ENCODE measurements around the gene CFD.

CFD gene

DNA sequence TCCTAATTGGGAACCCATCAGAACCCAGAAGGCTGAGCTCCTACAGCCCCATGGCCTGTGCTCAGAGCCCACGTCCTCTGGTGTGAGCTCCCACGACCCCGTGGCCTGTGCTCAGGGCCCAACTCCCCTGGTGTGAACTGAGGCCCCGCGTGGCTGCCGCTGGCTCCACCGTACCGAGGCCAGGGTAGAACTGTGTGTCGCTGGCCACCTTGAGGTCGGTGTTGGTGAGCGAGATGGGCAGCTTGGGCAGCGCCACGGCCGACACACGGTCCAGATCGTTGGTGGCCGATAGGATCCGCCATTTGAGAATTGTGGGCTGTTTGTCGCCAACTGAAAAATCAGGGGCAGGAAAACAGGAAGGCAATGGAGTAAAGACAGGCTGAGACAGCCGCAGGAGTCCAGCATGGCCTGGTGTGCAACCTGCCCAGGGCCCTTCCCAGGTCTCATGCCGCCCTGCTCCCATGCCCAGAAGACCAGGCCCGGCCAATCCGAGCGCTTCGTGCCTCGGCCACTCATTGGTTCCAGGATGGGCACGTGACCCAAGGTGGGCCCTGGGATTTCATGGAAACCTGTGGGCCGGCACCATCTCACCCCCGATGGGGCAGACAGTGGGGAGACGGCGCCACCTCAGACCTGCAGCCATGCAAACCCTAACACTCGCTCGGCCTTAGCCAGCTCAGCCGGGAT lies 22.1 kb downstream of the CFD start:
- Histone ChIP-seq H3K4me2 (ENCODE audit: low read length) (no peak overlapping the region), H3K79me2 (ENCODE audit: control insufficient read depth, low read length) (no peaks in the 10 kb centered on the region), H3K27ac (ENCODE audit: low read depth, low read length) (no peak overlapping the region), H3K27me3 (ENCODE audit: control insufficient read depth, low read length) (no peaks in the 10 kb centered on the region), H3K4me3 (ENCODE audit: low read length) (no peak overlapping the region), H3K9me3 (ENCODE audit: control insufficient read depth, insufficient read depth, low read length) (no peaks in the 10 kb centered on the region), H3K36me3 (ENCODE audit: control insufficient read depth, low read length) (peaks cover 5% of the 10 kb centered on the region; the same call in 1 of the 2 replicates), H4K20me1 (ENCODE audit: control insufficient read depth, insufficient read depth, low read depth, low read length) (no peaks in the 10 kb centered on the region), H3K4me1 (ENCODE audit: control insufficient read depth, low read length) (no peaks in the 10 kb centered on the region), H3F3A (ENCODE audit: control insufficient read depth, insufficient read depth) (no peaks in the 10 kb centered on the region), H3K9me2 (replicated peaks; ENCODE audit: control insufficient read depth, low read length) (no peaks in the 10 kb centered on the region)
- TF ChIP-seq EZH2phosphoT487 (IDR thresholded peaks at IDR 0.05; ENCODE audit: borderline replicate concordance, low read length) = no peak
- TF ChIP-seq, protein P1, sequence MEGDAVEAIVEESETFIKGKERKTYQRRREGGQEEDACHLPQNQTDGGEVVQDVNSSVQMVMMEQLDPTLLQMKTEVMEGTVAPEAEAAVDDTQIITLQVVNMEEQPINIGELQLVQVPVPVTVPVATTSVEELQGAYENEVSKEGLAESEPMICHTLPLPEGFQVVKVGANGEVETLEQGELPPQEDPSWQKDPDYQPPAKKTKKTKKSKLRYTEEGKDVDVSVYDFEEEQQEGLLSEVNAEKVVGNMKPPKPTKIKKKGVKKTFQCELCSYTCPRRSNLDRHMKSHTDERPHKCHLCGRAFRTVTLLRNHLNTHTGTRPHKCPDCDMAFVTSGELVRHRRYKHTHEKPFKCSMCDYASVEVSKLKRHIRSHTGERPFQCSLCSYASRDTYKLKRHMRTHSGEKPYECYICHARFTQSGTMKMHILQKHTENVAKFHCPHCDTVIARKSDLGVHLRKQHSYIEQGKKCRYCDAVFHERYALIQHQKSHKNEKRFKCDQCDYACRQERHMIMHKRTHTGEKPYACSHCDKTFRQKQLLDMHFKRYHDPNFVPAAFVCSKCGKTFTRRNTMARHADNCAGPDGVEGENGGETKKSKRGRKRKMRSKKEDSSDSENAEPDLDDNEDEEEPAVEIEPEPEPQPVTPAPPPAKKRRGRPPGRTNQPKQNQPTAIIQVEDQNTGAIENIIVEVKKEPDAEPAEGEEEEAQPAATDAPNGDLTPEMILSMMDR (IDR thresholded peaks at IDR 0.05; ENCODE audit: low read depth, low read length, poor library complexity, severe bottlenecking) = no peak

DNA sequence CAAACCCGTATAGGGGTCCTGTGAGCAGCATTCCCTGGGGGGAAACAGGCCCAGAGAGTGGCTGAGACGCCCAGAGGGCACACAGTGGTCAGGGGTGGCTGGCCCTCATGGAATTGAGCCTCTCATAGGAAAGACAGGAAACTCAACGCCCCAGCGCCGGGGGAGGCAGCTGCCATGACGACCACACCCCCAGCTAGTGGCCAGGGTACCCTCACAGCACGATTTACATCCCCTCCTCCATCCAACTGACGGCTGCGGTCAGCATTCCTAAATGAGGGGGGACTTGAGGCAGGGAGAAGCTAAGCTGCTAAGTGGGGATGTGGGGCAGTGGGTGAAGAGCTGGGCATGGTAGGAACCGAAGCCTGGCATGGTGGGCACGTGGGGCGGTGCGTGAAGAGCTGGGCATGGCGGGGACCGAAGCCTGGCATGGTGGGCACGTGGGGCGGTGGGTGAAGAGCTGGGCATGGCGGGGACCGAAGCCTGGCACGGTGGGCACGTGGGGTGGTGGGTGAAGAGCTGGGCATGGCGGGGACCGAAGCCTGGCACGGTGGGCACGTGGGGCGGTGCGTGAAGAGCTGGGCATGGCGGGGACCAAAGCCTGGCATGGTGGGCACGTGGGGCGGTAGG lies 23.5 kb downstream of the CFD start:
- Histone ChIP-seq H3K27ac (ENCODE audit: low read depth, low read length) (no peak overlapping the region), H3F3A (ENCODE audit: control insufficient read depth, insufficient read depth) (no peaks in the 10 kb centered on the region), H3K79me2 (ENCODE audit: control insufficient read depth, low read length) (no peaks in the 10 kb centered on the region), H3K9me2 (replicated peaks; ENCODE audit: control insufficient read depth, low read length) (no peaks in the 10 kb centered on the region), H3K4me2 (ENCODE audit: low read length) (no peak overlapping the region), H3K27me3 (ENCODE audit: control insufficient read depth, low read length) (no peaks in the 10 kb centered on the region), H3K9me3 (ENCODE audit: control insufficient read depth, insufficient read depth, low read length) (no peaks in the 10 kb centered on the region), H4K20me1 (ENCODE audit: control insufficient read depth, insufficient read depth, low read depth, low read length) (no peaks in the 10 kb centered on the region), H3K36me3 (ENCODE audit: control insufficient read depth, low read length) (peaks cover 5% of the 10 kb centered on the region; the same call in 1 of the 2 replicates), H3K4me1 (ENCODE audit: control insufficient read depth, low read length) (no peaks in the 10 kb centered on the region), H3K4me3 (ENCODE audit: low read length) (no peak overlapping the region)
- TF ChIP-seq, protein P1 (IDR thresholded peaks at IDR 0.05; ENCODE audit: low read depth, low read length, poor library complexity, severe bottlenecking) = no peak
- no peak for TF ChIP-seq EZH2phosphoT487 (IDR thresholded peaks at IDR 0.05; ENCODE audit: borderline replicate concordance, low read length)

DNA sequence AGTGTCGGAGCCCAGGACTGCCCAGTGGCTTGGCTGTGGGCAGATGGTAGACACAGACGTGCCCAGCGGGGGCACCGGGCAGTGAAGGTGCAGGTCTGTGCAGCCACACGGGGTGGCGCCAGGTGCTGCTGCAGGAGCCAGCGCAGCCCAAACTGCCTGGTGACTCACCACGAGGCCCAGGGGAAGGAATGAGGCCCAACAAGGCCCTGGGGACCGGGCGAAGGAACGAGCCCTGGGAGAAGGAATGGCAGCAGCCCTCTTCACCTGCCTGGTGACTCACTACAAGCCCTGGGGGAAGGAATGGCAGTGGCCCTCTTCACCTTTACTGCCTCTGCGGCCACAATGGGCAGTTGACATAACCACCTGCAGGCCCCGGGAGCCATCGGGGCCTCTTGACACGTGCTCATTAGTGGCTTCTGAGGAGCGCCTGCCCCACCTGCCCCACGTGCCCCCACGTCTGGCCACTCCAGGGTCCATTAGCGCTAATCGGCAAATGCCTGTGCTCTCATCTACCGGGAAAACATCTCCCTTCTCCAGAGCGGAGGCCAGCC lies 24.3 kb downstream of the CFD start:
- no peak for TF ChIP-seq EZH2phosphoT487 (IDR thresholded peaks at IDR 0.05; ENCODE audit: borderline replicate concordance, low read length)
- TF ChIP-seq, protein P1 (IDR thresholded peaks at IDR 0.05; ENCODE audit: low read depth, low read length, poor library complexity, severe bottlenecking) = no peak
- Histone ChIP-seq H3K36me3 (ENCODE audit: control insufficient read depth, low read length) (peaks cover 5% of the 10 kb centered on the region; the same call in 1 of the 2 replicates), H3K4me1 (ENCODE audit: control insufficient read depth, low read length) (peaks cover 3% of the 10 kb centered on the region), H3K9me2 (replicated peaks; ENCODE audit: control insufficient read depth, low read length) (no peaks in the 10 kb centered on the region), H3K4me2 (ENCODE audit: low read length) (no peak overlapping the region), H3K9me3 (ENCODE audit: control insufficient read depth, insufficient read depth, low read length) (no peaks in the 10 kb centered on the region), H3K27me3 (ENCODE audit: control insufficient read depth, low read length) (no peaks in the 10 kb centered on the region), H3F3A (ENCODE audit: control insufficient read depth, insufficient read depth) (no peaks in the 10 kb centered on the region), H3K4me3 (ENCODE audit: low read length) (no peak overlapping the region), H3K79me2 (ENCODE audit: control insufficient read depth, low read length) (no peaks in the 10 kb centered on the region), H3K27ac (ENCODE audit: low read depth, low read length) (no peak overlapping the region), H4K20me1 (ENCODE audit: control insufficient read depth, insufficient read depth, low read depth, low read length) (no peaks in the 10 kb centered on the region)
